Measurements from ENCODE around the gene ADD1.
"Not testable (repeated sequence)": the region's sequence is repeated elsewhere in the genome, so short reads cannot be mapped to it uniquely, and the experiment has no call there.

ADD1 gene

DNA sequence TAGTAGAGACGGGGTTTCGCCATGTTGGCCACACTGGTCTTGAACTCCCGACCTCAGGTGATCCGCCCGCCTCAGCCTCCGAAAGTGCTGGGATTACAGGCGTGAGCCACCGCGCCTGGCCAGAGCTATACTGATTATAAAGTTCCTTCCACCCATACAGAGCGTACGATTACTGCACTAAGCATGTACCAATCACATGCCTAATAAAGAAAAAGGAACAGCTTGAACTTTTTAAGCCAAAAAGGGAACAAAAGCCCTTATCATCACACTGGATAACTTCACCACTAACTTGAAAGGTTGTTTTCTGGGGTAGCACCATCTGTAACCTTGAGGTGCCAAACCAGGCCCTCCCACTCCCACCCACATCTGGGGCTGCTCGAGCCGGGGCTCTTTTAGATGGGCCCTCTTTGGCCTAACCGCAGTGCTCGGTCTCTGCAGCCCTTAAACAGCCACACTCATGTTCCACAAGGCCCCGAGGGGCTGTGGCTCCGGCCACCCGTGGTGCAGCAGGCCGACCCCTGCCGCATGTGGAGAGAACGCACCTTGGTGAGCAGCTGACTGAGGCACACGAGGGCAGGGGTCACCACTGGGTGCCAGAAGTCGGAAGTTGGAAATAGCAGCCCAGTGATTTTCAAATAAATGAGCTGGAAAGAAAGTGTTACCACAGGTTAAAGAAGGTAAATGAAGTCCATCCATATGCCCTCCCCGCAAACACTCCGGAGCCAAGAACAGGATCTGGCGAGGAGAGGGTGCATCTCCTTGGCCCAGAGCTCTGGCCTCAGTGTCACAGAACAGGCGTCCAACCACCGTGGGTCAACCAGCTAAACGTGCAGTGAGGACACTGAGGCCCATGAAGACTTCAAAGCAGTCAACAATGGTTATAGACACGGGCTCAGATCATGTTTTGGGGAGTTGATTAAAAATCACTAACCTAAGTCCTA is 101.2 kb downstream of the ADD1 start:
- no peak for DNase-seq (ENCODE audit: low read depth)

GRCh38 chr4:2945619-2946604 is 102.3 kb downstream of the ADD1 start:
- DNase-seq (ENCODE audit: low read depth) = not testable (repeated sequence)

DNA sequence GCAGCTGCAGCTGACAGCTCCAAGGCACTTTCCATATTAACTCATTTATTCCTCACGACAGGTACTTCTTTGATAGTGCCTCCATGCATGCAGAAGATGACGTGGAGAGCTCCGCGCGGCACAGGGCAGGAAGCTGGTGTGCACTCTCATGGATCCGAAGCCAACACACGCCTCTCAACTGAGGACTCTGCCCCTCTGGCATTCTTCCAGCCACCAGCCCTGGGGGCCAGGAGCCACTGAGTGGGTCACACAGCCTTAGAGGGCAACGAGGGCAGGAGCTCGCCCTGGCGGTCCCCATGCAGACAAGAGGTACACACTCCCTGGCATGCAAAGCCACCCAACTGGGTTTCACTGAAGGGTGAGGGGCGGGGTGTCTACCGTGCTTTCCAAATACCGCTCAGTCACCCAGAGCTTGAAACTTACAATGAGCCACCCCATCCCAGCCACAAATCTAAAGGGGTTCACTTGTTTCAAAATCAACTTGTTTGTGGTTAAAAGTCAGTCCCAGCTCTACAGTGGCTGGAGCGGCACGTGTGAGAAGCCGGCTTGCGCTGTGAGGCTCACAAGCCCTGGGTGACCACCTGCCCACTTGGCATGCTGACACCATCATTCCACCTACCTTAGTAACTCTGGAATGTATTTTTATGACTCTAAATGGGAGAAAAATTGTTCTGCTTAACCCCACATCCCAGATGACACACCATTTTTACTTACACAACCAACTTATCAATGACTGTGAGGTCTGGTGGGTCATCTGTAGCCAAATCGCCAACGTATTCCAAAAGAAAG is 103.4 kb downstream of the ADD1 start:
- no peak for DNase-seq (ENCODE audit: low read depth)

GRCh38 chr4:2947926-2948325 is 104.3 kb downstream of the ADD1 start:
- no peak for DNase-seq (ENCODE audit: low read depth)

DNA sequence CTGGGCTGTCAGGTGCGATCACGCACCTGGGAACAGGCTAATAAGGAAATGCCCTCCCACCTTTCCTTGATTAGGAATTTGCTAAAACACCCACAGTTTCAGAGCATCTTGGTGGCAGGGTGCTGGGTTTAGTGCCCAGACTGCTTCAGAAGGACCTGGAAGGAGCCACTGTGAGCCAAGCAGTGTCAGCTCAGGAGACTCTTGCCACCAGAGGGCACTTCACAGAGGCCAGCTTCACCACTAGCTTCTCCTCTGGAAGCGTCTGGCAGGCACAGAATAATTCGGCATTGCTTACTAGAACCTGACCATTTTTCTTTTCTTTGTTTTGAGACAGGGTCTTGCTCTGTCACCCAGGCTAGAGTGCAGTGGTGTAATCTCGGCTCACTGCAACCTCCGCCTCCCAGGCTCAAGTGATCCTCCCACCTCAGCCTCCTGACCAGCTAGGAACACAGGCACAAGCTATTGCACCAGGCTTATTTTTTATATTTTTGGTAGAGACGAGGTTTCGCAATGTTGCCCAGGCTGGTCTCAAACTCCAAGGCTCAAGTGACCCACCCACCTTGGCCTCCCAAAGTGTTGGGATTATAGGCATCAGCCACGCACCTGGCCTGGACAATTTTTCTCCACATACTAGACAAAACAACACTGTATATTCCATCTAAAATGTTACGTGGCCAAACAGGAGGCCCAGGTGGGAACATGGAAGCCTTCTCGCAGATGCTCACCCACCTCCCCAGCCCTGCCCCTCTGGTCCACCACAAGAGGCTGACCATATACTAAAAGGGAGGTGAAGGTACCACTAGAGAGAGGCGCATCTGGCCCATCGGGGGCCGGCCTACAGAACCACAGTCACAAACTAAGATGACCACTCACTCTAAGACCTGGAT is 105.5 kb downstream of the ADD1 start:
- DNase-seq (ENCODE audit: low read depth) = no peak

DNA sequence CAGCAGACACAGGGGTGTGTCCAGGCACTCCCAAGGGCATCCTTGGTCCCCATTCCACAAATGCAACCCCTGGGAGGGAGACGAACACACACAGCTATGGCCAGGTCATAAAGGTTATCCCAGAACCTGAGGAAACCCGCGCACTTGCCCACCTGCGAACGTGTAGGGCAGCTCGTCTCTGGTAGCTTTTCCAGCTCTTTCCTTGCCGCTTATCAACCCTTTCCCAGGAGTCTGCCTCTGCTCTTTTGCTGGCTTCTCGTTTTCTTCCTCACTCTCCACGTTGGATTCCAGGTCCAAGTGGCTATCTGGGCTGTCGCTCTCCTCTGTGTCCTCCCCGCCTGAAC is 106.1 kb downstream of the ADD1 start:
- DNase-seq (ENCODE audit: low read depth) = no peak

DNA sequence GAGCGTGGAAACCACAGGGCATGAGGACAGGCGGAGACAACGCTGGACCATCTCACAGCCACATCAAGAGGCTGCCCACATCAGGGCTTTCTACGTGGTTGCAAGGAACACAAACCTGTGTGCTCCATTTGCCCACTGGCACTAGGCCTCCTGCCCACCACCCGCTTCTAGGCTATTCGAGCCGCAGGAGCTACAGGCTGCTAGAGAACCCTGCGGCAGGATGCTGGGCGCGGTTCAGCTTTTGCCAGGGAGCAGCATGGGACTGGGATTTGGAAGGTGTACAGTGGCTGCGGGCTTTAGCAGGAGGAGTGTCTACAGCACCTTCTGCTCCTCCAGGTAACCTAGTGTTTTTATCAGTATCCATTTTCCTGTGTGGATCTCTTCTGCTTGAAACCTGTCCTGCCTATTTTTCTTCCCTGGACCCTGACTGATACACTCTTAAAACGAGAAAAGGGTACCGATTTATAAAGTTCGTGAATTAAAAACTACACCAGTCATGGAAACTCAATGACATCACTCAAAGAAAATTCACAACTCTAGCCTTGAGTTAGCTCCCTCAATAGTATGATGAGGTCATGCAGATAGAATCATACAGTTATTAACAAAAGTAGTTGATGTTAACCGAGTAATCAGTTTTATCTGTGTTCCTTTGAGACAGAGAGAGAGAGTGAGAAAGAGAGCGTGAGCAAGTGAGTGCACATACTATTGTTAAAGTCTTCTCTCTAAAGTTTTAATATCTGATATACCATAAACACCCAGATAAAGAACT is 106.8 kb downstream of the ADD1 start:
- DNase-seq (ENCODE audit: low read depth) = no peak

GRCh38 chr4:2953496-2953895 is 109.9 kb downstream of the ADD1 start:
- no peak for DNase-seq (ENCODE audit: low read depth)

DNA sequence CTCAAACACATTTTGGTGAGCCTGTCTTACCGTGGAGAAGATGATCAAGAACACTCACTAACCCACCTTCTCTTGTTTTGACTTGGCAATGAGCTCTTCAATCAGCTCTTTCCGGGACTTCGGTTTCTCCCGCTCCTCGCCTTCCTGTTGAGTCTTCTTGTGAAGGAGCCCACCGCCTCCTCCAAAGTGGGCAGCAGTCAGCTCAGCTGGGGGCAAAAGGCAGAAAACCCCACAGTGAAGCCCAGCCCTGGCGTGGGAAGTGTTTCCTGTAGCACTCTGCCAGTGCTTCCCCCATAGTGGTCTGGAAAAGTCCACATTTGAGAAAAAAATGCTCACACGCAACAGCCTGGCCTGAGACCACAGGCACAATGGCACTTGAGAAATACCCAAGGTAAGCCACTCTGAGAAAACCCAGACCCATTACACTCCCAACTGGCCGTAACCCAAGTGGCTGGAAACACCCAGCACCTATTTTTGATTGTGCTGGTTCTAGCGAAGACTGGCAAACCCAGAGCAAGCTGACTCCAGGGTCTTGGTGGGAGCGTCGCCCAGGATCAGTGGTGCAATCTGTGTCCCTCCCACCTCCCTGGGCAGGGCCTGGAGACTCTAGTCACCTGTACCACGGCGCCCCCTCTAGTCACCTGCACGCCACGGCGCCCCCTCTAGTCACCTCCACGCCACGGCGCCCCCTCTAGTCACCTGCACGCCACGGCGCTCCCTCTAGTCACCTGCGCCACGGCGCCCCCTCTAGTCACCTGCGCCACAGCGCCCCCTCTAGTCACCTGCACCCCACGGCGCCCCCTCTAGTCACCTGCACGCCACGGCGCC is 110.9 kb downstream of the ADD1 start:
- no peak for DNase-seq (ENCODE audit: low read depth)

DNA sequence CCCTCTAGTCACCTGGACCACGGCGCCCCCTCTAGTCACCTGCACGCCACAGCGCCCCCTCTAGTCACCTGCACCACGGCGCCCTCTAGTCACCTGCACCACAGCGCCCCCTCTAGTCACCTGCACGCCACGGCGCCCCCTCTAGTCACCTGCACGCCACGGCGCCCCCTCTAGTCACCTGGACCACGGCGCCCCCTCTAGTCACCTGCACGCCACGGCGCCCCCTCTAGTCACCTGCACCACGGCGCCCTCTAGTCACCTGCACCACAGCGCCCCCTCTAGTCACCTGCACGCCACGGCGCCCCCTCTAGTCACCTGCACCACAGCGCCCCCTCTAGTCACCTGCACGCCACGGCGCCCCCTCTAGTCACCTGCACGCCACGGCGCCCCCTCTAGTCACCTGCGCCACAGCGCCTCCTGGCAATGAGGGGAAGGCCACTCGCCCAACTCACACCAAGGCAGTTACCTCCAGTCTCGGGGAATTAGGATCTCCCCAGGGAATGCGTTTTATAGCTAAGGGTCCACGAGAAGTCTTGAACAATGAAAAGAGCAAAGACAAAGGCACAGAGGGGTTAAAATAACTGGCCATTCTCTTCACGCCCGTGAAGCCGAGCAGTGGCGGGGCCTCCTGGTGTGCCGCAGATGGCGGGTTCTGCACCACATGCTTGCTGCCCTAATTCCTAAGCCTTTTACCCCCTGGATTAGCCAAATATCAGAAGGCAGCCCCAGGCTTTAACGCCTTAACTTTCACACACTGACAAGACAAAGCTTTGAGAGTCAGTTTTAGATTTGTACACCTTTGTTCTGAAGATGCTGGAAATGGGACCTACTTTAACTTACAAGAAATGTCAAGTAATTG is 111.8 kb downstream of the ADD1 start:
- not testable (repeated sequence) for DNase-seq (ENCODE audit: low read depth)

DNA sequence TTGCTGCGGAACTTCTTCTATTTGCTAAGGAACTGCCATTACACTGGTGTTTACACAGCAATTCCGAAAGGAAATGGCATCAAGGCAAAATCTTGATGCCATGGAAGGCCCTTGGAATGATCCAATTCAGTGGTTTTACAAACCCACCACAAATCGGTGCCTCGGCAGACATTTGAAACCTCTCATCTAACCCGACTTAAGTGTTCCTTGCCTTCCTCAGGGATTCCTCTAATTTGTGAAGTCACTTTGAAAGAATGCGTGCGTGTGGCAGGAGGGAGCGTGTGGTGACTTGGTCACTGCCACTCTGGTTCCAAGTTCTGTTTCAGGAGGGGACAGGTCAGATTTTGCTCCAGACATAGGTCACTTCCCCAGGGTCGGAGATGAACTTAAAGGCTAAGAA is 114.8 kb downstream of the ADD1 start:
- DNase-seq (ENCODE audit: low read depth) = no peak

GRCh38 chr4:2960450-2960849 is 116.8 kb downstream of the ADD1 start:
- not testable (repeated sequence) for DNase-seq (ENCODE audit: low read depth)

GRCh38 chr4:2961421-2961810 is 117.8 kb downstream of the ADD1 start:
- DNase-seq (ENCODE audit: low read depth) = no peak

GRCh38 chr4:2961811-2962441 is 118.3 kb downstream of the ADD1 start:
- DNase-seq (ENCODE audit: low read depth) = no peak

GRCh38 chr4:2962614-2963174 is 119.0 kb downstream of the ADD1 start:
- DNase-seq (ENCODE audit: low read depth) = no peak

DNA sequence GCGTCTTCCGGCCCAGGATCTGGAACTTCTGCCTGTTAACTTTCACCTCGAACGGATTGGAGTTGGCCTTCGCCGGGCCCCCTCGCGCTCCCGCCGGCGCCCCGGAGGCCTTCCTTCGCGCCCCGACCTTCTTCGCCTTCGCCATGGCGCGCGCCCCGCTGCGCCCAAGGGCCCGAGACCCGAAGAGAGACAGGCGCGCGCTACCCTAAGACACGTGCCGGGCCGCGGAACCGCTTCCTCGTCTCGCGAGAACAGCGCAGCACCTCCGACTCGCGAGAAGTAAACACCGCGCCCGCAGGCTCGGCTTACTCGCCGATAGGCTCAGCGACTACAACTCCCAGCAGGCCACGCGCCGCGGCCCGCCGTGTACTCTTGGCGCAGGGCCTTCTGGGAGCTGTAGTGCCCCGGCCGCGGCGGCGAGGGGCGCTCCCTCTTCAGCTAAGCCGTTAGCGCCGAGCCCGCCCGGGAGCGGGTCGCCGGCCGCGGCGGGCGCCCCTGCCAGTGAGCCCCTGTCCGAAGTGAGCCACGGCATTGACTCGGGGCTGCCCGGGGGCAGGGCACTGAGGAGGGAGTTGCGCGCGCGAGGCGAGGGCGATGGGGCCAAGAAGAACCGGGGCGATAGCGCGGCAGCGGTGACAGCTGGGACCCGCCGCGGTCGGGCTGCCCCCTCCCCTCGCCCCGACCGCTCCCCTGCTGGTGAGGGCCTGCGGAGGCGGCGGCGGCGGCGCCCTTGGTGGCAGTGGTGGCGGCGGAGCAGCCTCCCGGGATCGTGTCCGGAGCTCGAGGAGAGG is 119.7 kb downstream of the ADD1 start, which contains the start of the genes GRK4 and NOP14:
Gene GRK4, plus strand, starts transcription at position 397 of the 791 bp plus-strand sequence. CDS start 500 bp downstream, outside the sequence.
Gene NOP14, minus strand, starts transcription at position 232 of the 791 bp plus-strand sequence. Its CDS starts 87 bp downstream, at position 145.
- DNase-seq (ENCODE audit: low read depth) = peak; percentile 97
